Endothelial cell of umbilical vein (primary cell): ENCODE measurements around the gene TDRD10. TPM values are rescaled to one million over a fixed set of nuclear protein-coding genes. Genes with fewer than 3 reads are reported as not detected.

Experiments used
- BruUV-seq: library from RNA; stranded (reverse); fragments of 400-500 nt; replicated peaks from 2 replicates; lab custom pipeline; 2021; lab: Mats Ljungman, UMichigan
- CTCF ChIA-PET: fragments of 300-600, 350-600 bp; sonication (Branson Sonifier 250); formaldehyde crosslinking; loops from one replicate; lab custom pipeline; 2021; ENCODE audit warnings: antibody characterized with exemption, inconsistent platforms; lab: Charles Lee
- POLR2A ChIA-PET: fragments of 300-600, 350-600 bp; sonication (Branson Sonifier 250); formaldehyde crosslinking; loops from one replicate; lab custom pipeline; 2021; ENCODE audit warnings: antibody characterized with exemption, inconsistent platforms; lab: Charles Lee
- DNase-seq: peaks from one replicate; pipeline ENCODE4 v3.0.0-alpha.2; 2011; ENCODE audit warnings: low read depth, low spot score
- FAIRE-seq: peaks from 2 replicates; lab custom pipeline; 2011; peaks lifted over from hg19 to GRCh38; lab: Jason Lieb, UNC
- H2AFZ ChIP-seq: 2 replicates; pipeline ENCODE4 v1.6.0; 2012; ENCODE audit warnings: low read depth, low read length, control low read depth, inconsistent platforms
- H3K27ac ChIP-seq: 2 replicates; pipeline ENCODE4 v1.5.1; 2011; ENCODE audit warnings: low read depth, mild to moderate bottlenecking, control low read depth, low read length, moderate library complexity; ENCODE audit not compliant: insufficient read depth
- H3K27me3 ChIP-seq, 2 experiments: 2 replicates each; pipeline versions ENCODE4 v1.6.0 to v1.6.1; 2011; ENCODE audit warnings: low read length in 2 of 2, mixed read lengths in 1 of 2; ENCODE audit not compliant: control insufficient read depth in 2 of 2, insufficient read depth in 2 of 2
- H3K36me3 ChIP-seq, 2 experiments: 2 replicates in 1 of 2; 3 replicates in 1 of 2; pipeline ENCODE4 v1.5.1; 2011; ENCODE audit warnings: low read length in 2 of 2, mild to moderate bottlenecking in 1 of 2, moderate library complexity in 1 of 2; ENCODE audit not compliant: control insufficient read depth in 2 of 2, insufficient read depth in 2 of 2; ENCODE audit errors: extremely low read depth in 1 of 2
- H3K4me1 ChIP-seq: 3 replicates; pipeline ENCODE4 v1.5.1; 2011; ENCODE audit warnings: mild to moderate bottlenecking, low read length; ENCODE audit not compliant: control insufficient read depth, insufficient read depth; ENCODE audit errors: extremely low read depth
- H3K4me2 ChIP-seq: 2 replicates; pipeline ENCODE4 v1.6.1; 2011; ENCODE audit warnings: low read length, control low read depth, mixed read lengths; ENCODE audit not compliant: insufficient read depth
- H3K4me3 ChIP-seq, 3 experiments: fragments of 200-600 bp in 1 of 3; sonication (generic), shearing (Covaris generic) in 1 of 3; replicated peaks in 1 of 3; 2 replicates each; pipeline ENCODE4 v1.5.1; 2011 to 2016; ENCODE audit warnings: control low read depth in 3 of 3, low read length in 3 of 3, mild to moderate bottlenecking in 2 of 3, inconsistent platforms in 1 of 3, low read depth in 1 of 3, moderate library complexity in 1 of 3; ENCODE audit not compliant: insufficient read depth in 1 of 3
- H3K79me2 ChIP-seq: 2 replicates; pipeline ENCODE4 v1.6.0; 2012; ENCODE audit warnings: low read length, inconsistent platforms; ENCODE audit not compliant: control insufficient read depth, insufficient read depth
- H3K9ac ChIP-seq: replicated peaks from 2 replicates; pipeline ENCODE3; 2011; ENCODE audit warnings: low read length, control low read depth; ENCODE audit not compliant: insufficient read depth; ENCODE audit errors: extremely low read depth
- H3K9me1 ChIP-seq: replicated peaks from 3 replicates; pipeline ENCODE4 v1.6.0; 2011; ENCODE audit warnings: mild to moderate bottlenecking, low read length; ENCODE audit not compliant: control insufficient read depth, insufficient read depth; ENCODE audit errors: extremely low read depth
- H3K9me3 ChIP-seq: replicated peaks from 2 replicates; pipeline ENCODE4 v1.5.1; 2012; ENCODE audit warnings: low read length, inconsistent platforms; ENCODE audit not compliant: control insufficient read depth, insufficient read depth
- H4K20me1 ChIP-seq: replicated peaks from 2 replicates; pipeline ENCODE3; 2011; ENCODE audit warnings: mild to moderate bottlenecking, low read length; ENCODE audit not compliant: control insufficient read depth, insufficient read depth; ENCODE audit errors: extremely low read depth
- CTCF ChIP-seq, 2 donors: IDR thresholded peaks; 1 replicate in 1 of 2; 2 replicates in 1 of 2; pipeline ENCODE4 v1.5.1; 2011; ENCODE audit warnings: low read length in 2 of 2, mild to moderate bottlenecking in 2 of 2, moderate library complexity in 2 of 2, control low read depth in 1 of 2, inconsistent platforms in 1 of 2, low read depth in 1 of 2; ENCODE audit not compliant: insufficient read depth in 1 of 2; ENCODE audit errors: extremely low read depth in 1 of 2
- GATA2 ChIP-seq: IDR thresholded peaks from 2 replicates; pipeline ENCODE4 v1.7.0; 2011; ENCODE audit warnings: low read depth, mild to moderate bottlenecking, moderate library complexity, mixed read lengths, low read length; ENCODE audit not compliant: insufficient read length, insufficient read depth
- MAX ChIP-seq: IDR thresholded peaks from 2 replicates; pipeline ENCODE4 v1.6.1; 2011; ENCODE audit not compliant: insufficient read depth, insufficient read length
- MYC ChIP-seq: IDR thresholded peaks from one replicate; pipeline ENCODE4 v1.6.1; 2011; ENCODE audit warnings: mild to moderate bottlenecking, low read depth, low read length
- dilution Hi-C: fragments of 300-500 bp; cut with MboI; formaldehyde crosslinking; loops from one replicate; pipeline ENCODE4 v1.15.0; 2019; ENCODE audit warnings: low sequenced_read_pairs; ENCODE audit not compliant: extremely low pct_ligation_motif_present
- intact Hi-C: fragments of 100-400 bp; cut with micrococcal nuclease; formaldehyde crosslinking; loops from one replicate; pipeline ENCODE4 v1.10.0; 2022
- polyA plus RNA-seq, 4 experiments: library from polyadenylated mRNA; depleted of rRNA in 3 of 4; stranded (reverse) in 3 of 4; unstranded in 1 of 4; fragments of >200 nt; gene quantifications; 2 replicates each; pipeline versions ENCODE4 v1.2.1 to v1.2.3, GENCODE V29; 2011 to 2012; ENCODE audit warnings: missing spikeins in 1 of 4
- total RNA-seq: library from RNA; stranded (reverse); gene quantifications from 2 replicates; pipeline ENCODE4 v1.2.3, GENCODE V29; 2021

Gene TDRD10
- total and polyA plus RNA-seq, 2 donors (not counting 3 experiments of a cell fraction or from before 2014, with no cell fraction given) = 6.1 to 9.1 TPM

GRCh38 chr1:154454386-154455120, 47.5 kb upstream of the TDRD10 start:
- peaks cover 2% of the 10 kb centered on the region for H3K4me1 ChIP-seq
- no peak overlapping the region for H3K4me3 ChIP-seq
- CTCF ChIA-PET = interaction anchor here (0.8 to 2.3 kb wide), 5 partner anchors 11 to 120 kb away, joined by 3 to 7 read pairs (median 4); no protein-coding TSS in a partner anchor
- no peak overlapping the region for H3K27ac ChIP-seq
- H2AFZ ChIP-seq = no peak overlapping the region
- H3K9me1 ChIP-seq = no peaks in the 10 kb centered on the region
- H3K36me3 ChIP-seq = no peaks in the 10 kb centered on the region
- intact Hi-C loops (no loop called here), dilution Hi-C loops (no loop called here)
- POLR2A ChIA-PET = interaction anchor here (0.6 kb wide), 1 partner anchor 10 kb away, joined by 3 read pairs; no protein-coding TSS in a partner anchor
- DNase-seq = no peak
- H3K9me3 ChIP-seq = no peaks in the 10 kb centered on the region
- no peak for FAIRE-seq
- H4K20me1 ChIP-seq = no peaks in the 10 kb centered on the region
- H3K27me3 ChIP-seq = no peaks in the 10 kb centered on the region
- H3K79me2 ChIP-seq = no peaks in the 10 kb centered on the region
- no TSS peak for BruUV-seq
- TF ChIP-seq CTCF (IDR thresholded peaks at IDR 0.05; ENCODE audit: extremely low read depth in 1 of 2, insufficient read depth in 1 of 2, low read depth in 1 of 2, low read length in 2 of 2) = no peak
- TF ChIP-seq MYC = no peak
- TF ChIP-seq GATA2 = no peak
- no peak for TF ChIP-seq MAX
- H3K9ac ChIP-seq = no peak overlapping the region
- H3K4me2 ChIP-seq = no peak overlapping the region
